ENCODE measurements around the gene MAP2K5.

MAP2K5 gene

GRCh38 chr15:67836477-67836876 is 294.0 kb downstream of the MAP2K5 start:
- no peak for DNase-seq (ENCODE audit: low read depth, low spot score)

- DNase-seq (ENCODE audit: low read depth, low spot score) = no peak
These were observed 294.5 kb downstream of the MAP2K5 start for GRCh38 chr15:67836955-67837354.

- DNase-seq (ENCODE audit: low read depth, low spot score) = no peak
These were observed 296.4 kb downstream of the MAP2K5 start for GRCh38 chr15:67838789-67839332.

- no peak for DNase-seq (ENCODE audit: low read depth, low spot score)
These were observed 297.0 kb downstream of the MAP2K5 start for GRCh38 chr15:67839499-67839928.

- peak; percentile 91 for DNase-seq (ENCODE audit: low read depth, low spot score)
These were observed 297.6 kb downstream of the MAP2K5 start, which contains the start of gene RNU6-1 for GRCh38 chr15:67839929-67840748. RNU6-1 (minus strand) TSS chr15:67840045.

- no peak for DNase-seq (ENCODE audit: low read depth, low spot score)
These were observed 298.4 kb downstream of the MAP2K5 start for GRCh38 chr15:67840749-67841512.

GRCh38 chr15:67841513-67841762 is 298.9 kb downstream of the MAP2K5 start:
- no peak for DNase-seq (ENCODE audit: low read depth, low spot score)

GRCh38 chr15:67843092-67843501 is 300.6 kb downstream of the MAP2K5 start:
- DNase-seq (ENCODE audit: low read depth, low spot score) = no peak

GRCh38 chr15:67843571-67844387 is 301.3 kb downstream of the MAP2K5 start:
- no peak for DNase-seq (ENCODE audit: low read depth, low spot score)

- no peak for DNase-seq (ENCODE audit: low read depth, low spot score)
These were observed 303.5 kb downstream of the MAP2K5 start for GRCh38 chr15:67845974-67846373.

- DNase-seq (ENCODE audit: low read depth, low spot score) = no peak
These were observed 307.0 kb downstream of the MAP2K5 start for GRCh38 chr15:67849538-67849937.

- no peak for DNase-seq (ENCODE audit: low read depth, low spot score)
These were observed 307.8 kb downstream of the MAP2K5 start for GRCh38 chr15:67850336-67850735.

GRCh38 chr15:67850994-67851571 is 308.6 kb downstream of the MAP2K5 start:
- DNase-seq (ENCODE audit: low read depth, low spot score) = no peak

GRCh38 chr15:67852418-67852817 is 309.9 kb downstream of the MAP2K5 start:
- no peak for DNase-seq (ENCODE audit: low read depth, low spot score)

GRCh38 chr15:67853454-67853853 is 311.0 kb downstream of the MAP2K5 start:
- DNase-seq (ENCODE audit: low read depth, low spot score) = no peak

GRCh38 chr15:67854358-67854757 is 311.9 kb downstream of the MAP2K5 start:
- DNase-seq (ENCODE audit: low read depth, low spot score) = no peak

- no peak for DNase-seq (ENCODE audit: low read depth, low spot score)
These were observed 313.3 kb downstream of the MAP2K5 start for GRCh38 chr15:67855842-67856241.

Measured in activated naive CD8-positive, alpha-beta T cell treated with anti-CD3 and anti-CD28 coated beads, Interleukin-2, amount 50 U/mL, for 16 hours (primary cell).